NCI-H1436 treated with DMSO at 0.1 percent for 48 hours (cell line): ENCODE measurements around the gene FHOD3.

Source experiments
- DNase-seq: peaks from one replicate; lab custom pipeline; 2025; lab: John Stamatoyannopoulos, UW

The FHOD3 gene

GRCh38 chr18:36481201-36481657, 183.7 kb downstream of the FHOD3 start:
- no peak for DNase-seq

GRCh38 chr18:36481935-36482334, 184.4 kb downstream of the FHOD3 start:
- DNase-seq = no peak

- no peak for DNase-seq
Observed at GRCh38 chr18:36484591-36484990, 187.1 kb downstream of the FHOD3 start.

- DNase-seq = no peak
Observed at GRCh38 chr18:36485772-36486171, 188.3 kb downstream of the FHOD3 start.

GRCh38 chr18:36488131-36488530, 190.6 kb downstream of the FHOD3 start:
- DNase-seq = no peak

GRCh38 chr18:36490897-36491296, 193.4 kb downstream of the FHOD3 start:
- DNase-seq = no peak

GRCh38 chr18:36492604-36493329, 195.3 kb downstream of the FHOD3 start:
- no peak for DNase-seq

- DNase-seq = no peak
Observed at GRCh38 chr18:36493349-36494159, 196.0 kb downstream of the FHOD3 start.

- no peak for DNase-seq
Observed at GRCh38 chr18:36494160-36494437, 196.6 kb downstream of the FHOD3 start.

- DNase-seq = no peak
Observed at GRCh38 chr18:36496022-36496421, 198.5 kb downstream of the FHOD3 start.

GRCh38 chr18:36499938-36500337, 202.4 kb downstream of the FHOD3 start:
- DNase-seq = no peak

GRCh38 chr18:36501100-36501499, 203.6 kb downstream of the FHOD3 start:
- no peak for DNase-seq

GRCh38 chr18:36503477-36503876, 206.0 kb downstream of the FHOD3 start:
- DNase-seq = no peak

GRCh38 chr18:36504928-36505327, 207.4 kb downstream of the FHOD3 start:
- no peak for DNase-seq

GRCh38 chr18:36505665-36506064, 208.2 kb downstream of the FHOD3 start:
- DNase-seq = no peak

- DNase-seq = no peak
Observed at GRCh38 chr18:36509646-36510197, 212.2 kb downstream of the FHOD3 start.

- no peak for DNase-seq
Observed at GRCh38 chr18:36511791-36512352, 214.4 kb downstream of the FHOD3 start.

- DNase-seq = no peak
Observed at GRCh38 chr18:36513556-36513955, 216.0 kb downstream of the FHOD3 start.

- DNase-seq = no peak
Observed at GRCh38 chr18:36514778-36515177, 217.3 kb downstream of the FHOD3 start.

- DNase-seq = no peak
Observed at GRCh38 chr18:36516258-36516657, 218.7 kb downstream of the FHOD3 start.

GRCh38 chr18:36516726-36517125, 219.2 kb downstream of the FHOD3 start:
- no peak for DNase-seq

- DNase-seq = no peak
Observed at GRCh38 chr18:36518839-36519238, 221.3 kb downstream of the FHOD3 start.

GRCh38 chr18:36519358-36519757, 221.8 kb downstream of the FHOD3 start:
- no peak for DNase-seq
